ENCODE results near the gene MPPED1.

The MPPED1 gene

DNA sequence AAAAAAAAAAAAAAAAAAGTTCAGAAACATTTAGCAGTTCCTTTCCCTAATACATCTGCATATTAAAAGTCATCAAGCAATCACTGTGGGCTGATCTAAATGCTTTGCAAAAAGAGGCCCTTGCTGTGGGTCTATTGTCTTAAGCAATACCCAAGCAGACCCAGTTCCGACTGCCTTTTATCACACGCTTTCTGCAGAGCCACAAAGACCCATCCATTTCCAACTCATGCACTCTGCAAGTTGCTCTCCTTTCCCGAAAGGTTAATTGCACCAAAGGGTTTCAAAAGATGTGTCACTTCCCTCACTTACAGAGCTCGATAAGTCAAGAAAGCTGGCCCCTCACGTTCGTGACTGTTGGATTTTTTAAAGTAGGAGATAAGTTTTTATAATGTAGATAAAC, 138.9 kb downstream of the MPPED1 start:
- no peak for DNase-seq

DNA sequence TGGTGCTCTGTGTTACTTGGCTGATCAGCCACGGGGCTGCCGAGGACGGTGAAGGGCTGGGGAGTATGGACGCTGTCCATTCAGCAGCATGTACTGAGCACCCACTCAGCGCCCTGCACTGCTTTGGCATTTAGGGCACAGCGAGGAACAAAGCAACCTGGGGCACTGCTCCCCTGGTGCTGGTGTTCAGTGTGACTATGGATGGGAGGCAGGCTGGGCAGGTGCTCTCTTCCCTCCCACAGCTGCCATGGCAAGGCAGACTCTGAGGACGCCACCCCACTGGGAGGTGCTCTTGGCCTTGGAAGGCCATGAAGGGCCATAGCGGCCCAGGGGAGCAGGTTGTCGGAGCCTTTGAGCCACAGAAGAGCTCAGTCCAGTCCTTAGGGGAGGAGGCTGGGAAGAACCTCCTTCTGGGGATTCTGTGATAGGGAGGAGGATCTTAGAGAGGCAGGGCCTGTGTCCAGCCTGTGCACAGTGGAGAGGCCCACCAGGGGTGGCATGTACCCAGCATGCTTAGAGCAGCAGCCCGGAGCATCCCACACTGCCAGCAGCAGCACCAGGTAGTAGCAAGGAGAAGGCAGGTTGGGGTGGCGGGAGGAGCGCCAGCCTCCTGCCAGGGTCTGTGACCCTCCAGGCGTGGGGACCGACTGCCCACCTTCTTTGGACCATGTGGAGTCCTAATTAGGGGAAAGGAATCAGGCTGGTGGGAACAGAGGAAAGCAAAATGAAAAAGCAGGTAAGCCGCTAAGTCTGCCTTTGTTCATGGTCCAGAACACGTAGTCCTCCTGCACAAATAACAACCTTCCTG, 141.8 kb downstream of the MPPED1 start:
- DNase-seq = no peak

DNA sequence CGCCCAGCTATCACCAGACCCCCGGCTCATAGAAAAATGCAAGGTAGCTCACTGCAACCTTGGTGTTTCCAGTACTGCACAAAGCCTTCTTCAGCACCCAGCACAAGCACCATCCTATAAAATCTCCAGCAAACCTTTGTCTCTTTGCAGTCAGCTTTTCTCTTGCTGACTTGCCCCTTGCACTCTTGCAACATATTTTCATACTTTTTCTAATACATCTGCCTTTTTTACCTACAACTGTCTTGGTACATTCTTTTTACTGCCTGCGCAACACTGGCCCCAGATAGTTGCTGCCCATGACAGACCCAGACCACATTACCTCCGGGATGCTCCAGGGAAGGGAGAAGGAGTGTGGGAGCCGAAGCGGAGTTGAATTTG, 142.4 kb downstream of the MPPED1 start:
- no peak for DNase-seq

GRCh38 chr22:43554694-43555365, 143.0 kb downstream of the MPPED1 start:
- no peak for DNase-seq

DNA sequence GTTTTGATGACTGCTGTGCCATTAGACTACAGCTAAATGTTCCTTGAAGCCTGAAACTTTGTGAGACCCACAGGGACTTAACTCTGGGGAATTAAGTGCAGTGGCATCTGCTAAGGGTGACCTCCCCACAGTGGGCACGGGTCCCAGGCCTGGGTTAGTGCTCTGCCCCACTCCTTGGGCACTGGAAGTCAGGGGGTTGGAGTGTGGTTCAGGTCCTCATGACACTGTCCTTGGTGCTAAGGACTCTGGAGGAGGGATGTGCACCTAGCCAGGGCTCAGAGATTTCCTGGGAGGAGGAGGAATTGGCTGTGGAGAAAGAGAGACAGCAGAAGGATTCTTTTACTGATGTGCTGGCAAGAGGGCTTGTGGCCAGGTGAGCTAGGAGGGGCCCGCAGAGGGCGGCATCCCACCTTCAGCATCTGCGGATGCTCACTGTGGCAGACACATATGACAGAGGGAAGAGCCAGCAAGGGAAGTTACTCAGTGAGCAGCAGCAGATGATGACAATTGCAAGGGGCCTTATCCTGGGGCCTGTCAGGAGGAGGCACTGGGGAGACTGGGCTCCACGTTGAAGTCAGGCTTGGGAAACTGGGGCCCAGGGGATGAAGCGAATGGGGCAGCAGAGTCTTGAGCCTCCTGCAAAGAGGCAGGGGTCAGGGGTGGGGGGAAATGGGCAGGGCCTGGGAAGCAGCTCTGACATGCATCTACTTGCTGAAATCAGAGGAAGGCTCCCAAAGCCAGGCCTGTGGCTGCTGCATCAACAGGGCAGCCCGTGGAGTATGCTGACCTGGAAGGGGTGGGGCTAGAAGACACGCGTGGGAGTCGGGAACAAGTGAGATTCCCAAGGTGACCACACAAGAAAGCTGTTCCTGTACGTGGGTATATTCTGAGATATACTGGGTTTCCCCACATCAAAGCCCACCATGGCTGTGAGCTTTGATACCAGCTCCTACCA, 144.0 kb downstream of the MPPED1 start:
- no peak for DNase-seq
